PC-3 (cell line): ENCODE measurements around the gene IPO4. TPM values are rescaled to one million over a fixed set of nuclear protein-coding genes. Genes with fewer than 3 reads are reported as not detected.

Experiments used
- ATAC-seq: fragments of 200-7000 bp; cut with Tn5 transposase; 2 replicates; pipeline ENCODE4 v1.9.1; 2020; ENCODE audit warnings: mild to moderate bottlenecking, moderate library complexity
- Bru-seq: library from RNA; stranded (reverse); fragments of 400-500 nt; gene quantifications from one replicate; lab custom pipeline; 2021; lab: Mats Ljungman, UMichigan
- BruChase-seq, 2 experiments: library from RNA; stranded (reverse); fragments of 400-500 nt; gene quantifications; one replicate each; lab custom pipeline; 2021; lab: Mats Ljungman, UMichigan
- BruUV-seq: library from RNA; stranded (reverse); fragments of 400-500 nt; replicated peaks from 2 replicates; lab custom pipeline; 2021; lab: Mats Ljungman, UMichigan
- CTCF ChIA-PET: fragments of 300-600 bp; sonication (Branson Sonifier 250); formaldehyde crosslinking; loops from one replicate; lab custom pipeline; 2022; ENCODE audit warnings: antibody characterized with exemption; lab: Charles Lee
- POLR2A ChIA-PET: fragments of 300-600 bp; sonication (Branson Sonifier 250); formaldehyde crosslinking; loops from one replicate; lab custom pipeline; 2022; ENCODE audit warnings: antibody characterized with exemption; ENCODE audit not compliant: unreplicated experiment; lab: Charles Lee
- DNase-seq: peaks from one replicate; pipeline ENCODE4 v3.0.0-alpha.2; 2015
- H2AFZ ChIP-seq: fragments of 300-600 bp; sonication (generic); 2 replicates; pipeline ENCODE4 v1.6.0; 2016; ENCODE audit warnings: antibody characterized with exemption, low read length
- H3F3A ChIP-seq: fragments of 300-600 bp; sonication (generic); one replicate; pipeline ENCODE4 v1.6.0; 2017; ENCODE audit warnings: antibody characterized with exemption, low read length, control low read depth, mild to moderate bottlenecking; ENCODE audit not compliant: unreplicated experiment
- H3K27ac ChIP-seq: fragments of 300-600 bp; sonication (generic); 2 replicates; pipeline ENCODE4 v1.5.1; 2016; ENCODE audit warnings: mild to moderate bottlenecking, low read length
- H3K27me3 ChIP-seq: fragments of 300-600 bp; sonication (generic); 2 replicates; pipeline ENCODE4 v1.6.1; 2016; ENCODE audit warnings: low read length, mixed read lengths
- H3K36me3 ChIP-seq: fragments of 300-600 bp; sonication (generic); 2 replicates; pipeline ENCODE4 v1.6.1; 2016; ENCODE audit warnings: low read depth, mixed run types, low read length, mixed read lengths
- H3K4me1 ChIP-seq: fragments of 300-600 bp; sonication (generic); 2 replicates; pipeline ENCODE4 v1.5.1; 2016; ENCODE audit warnings: low read length; ENCODE audit not compliant: insufficient read depth
- H3K4me2 ChIP-seq: fragments of 300-600 bp; sonication (generic); 2 replicates; pipeline ENCODE4 v1.6.0; 2016; ENCODE audit warnings: low read length
- H3K4me3 ChIP-seq: fragments of 300-600 bp; sonication (generic); 2 replicates; pipeline ENCODE4 v1.5.1; 2016; ENCODE audit warnings: mild to moderate bottlenecking, low read length, mixed read lengths
- H3K79me2 ChIP-seq: fragments of 300-600 bp; sonication (generic); 2 replicates; pipeline ENCODE4 v1.6.1; 2017; ENCODE audit warnings: low read length, mixed read lengths
- H3K9ac ChIP-seq: fragments of 300-600 bp; sonication (generic); 2 replicates; pipeline ENCODE4 v1.6.0; 2016; ENCODE audit warnings: mild to moderate bottlenecking, low read length
- H3K9me2 ChIP-seq: fragments of 300-600 bp; sonication (generic); replicated peaks from 2 replicates; pipeline ENCODE4 v1.6.1; 2016; ENCODE audit warnings: mixed run types, low read length, mixed read lengths
- H3K9me3 ChIP-seq: fragments of 300-600 bp; sonication (generic); 2 replicates; pipeline ENCODE4 v1.6.1; 2016; ENCODE audit warnings: low read length, mixed read lengths
- H4K20me1 ChIP-seq: fragments of 300-600 bp; sonication (generic); 2 replicates; pipeline ENCODE4 v1.6.1; 2016; ENCODE audit warnings: low read length, mixed read lengths
- EZH2 ChIP-seq: fragments of 300-600 bp; sonication (generic); IDR thresholded peaks from one replicate; pipeline ENCODE4 v1.6.1; 2017; ENCODE audit warnings: antibody characterized with exemption, mild to moderate bottlenecking, low read length; ENCODE audit not compliant: unreplicated experiment
- EZH2phosphoT487 ChIP-seq: fragments of 300-600 bp; sonication (generic); IDR thresholded peaks from 2 replicates; pipeline ENCODE4 v1.6.1; 2018; ENCODE audit warnings: mild to moderate bottlenecking, antibody characterized with exemption, low read length, borderline replicate concordance
- intact Hi-C: fragments of 100-400 bp; cut with micrococcal nuclease; formaldehyde crosslinking; loops from 2 replicates; pipeline ENCODE4 v1.9.0; 2023
- long read RNA-seq: library from polyadenylated mRNA; unstranded; transcript quantifications from one replicate; pipeline ENCODE4 v2.0.0, GENCODE V29; 2021; ENCODE audit not compliant: unreplicated experiment
- total RNA-seq: library from RNA; depleted of rRNA; stranded (reverse); fragments of >200 nt; gene quantifications from 2 replicates; pipeline ENCODE4 v1.2.3, GENCODE V29; 2014; rRNA removed
- TF ChIP-seq, protein P1 (sequence below): fragments of 300-600 bp; sonication (generic); conservative IDR thresholded peaks from 2 replicates; pipeline ENCODE4 v1.5.1; 2017; ENCODE audit warnings: antibody characterized with exemption, low read depth, mild to moderate bottlenecking, low read length

Gene IPO4
- total RNA-seq (193 and 211 TPM in 2 replicates), Bru-seq, nascent RNA (percentile 75 among the genes with signal in this experiment), BruChase-seq, experiment 1, labeled RNA remaining after a 6-hour chase (percentile 87 among the genes with signal in this experiment), BruChase-seq, experiment 2, labeled RNA remaining after a 2-hour chase (percentile 76 among the genes with signal in this experiment)
- long read RNA-seq, transcript IPO4-201 (30 exons, 3,646 nt): major isoform, 31 of 56 reads
- long read RNA-seq, partial matches to known transcripts: 9 of 56 reads
- long read RNA-seq, other reads (novel, unspliced or antisense): 16 of 56 reads

- Histone ChIP-seq H2AFZ (peak within 1 kb of the TSS; percentile 54), H3K27ac (peak within 1 kb of the TSS; percentile 64), H3K4me3 (peak within 1 kb of the TSS; percentile 76), H3K9me3 (no peaks in the 10 kb centered on the region), H3K36me3 (peaks cover 24% of the 10 kb centered on the region; the same call in 1 of the 2 replicates), H3F3A (no peaks in the 10 kb centered on the region), H3K27me3 (no peaks in the 10 kb centered on the region), H3K9me2 (no peaks in the 10 kb centered on the region), H4K20me1 (no peaks in the 10 kb centered on the region), H3K4me2 (peak within 1 kb of the TSS; percentile 86), H3K79me2 (peaks cover 44% of the 10 kb centered on the region), H3K9ac (peak within 1 kb of the TSS; percentile 90), H3K4me1 (peaks cover 8% of the 10 kb centered on the region)
- intact Hi-C loops: no loop called here
- CTCF ChIA-PET: no interaction called here
- peak; percentile 90 for ATAC-seq
- POLR2A ChIA-PET: no interaction called here
- TF ChIP-seq EZH2 (no peak), EZH2phosphoT487 (no peak)
- TF ChIP-seq, protein P1, sequence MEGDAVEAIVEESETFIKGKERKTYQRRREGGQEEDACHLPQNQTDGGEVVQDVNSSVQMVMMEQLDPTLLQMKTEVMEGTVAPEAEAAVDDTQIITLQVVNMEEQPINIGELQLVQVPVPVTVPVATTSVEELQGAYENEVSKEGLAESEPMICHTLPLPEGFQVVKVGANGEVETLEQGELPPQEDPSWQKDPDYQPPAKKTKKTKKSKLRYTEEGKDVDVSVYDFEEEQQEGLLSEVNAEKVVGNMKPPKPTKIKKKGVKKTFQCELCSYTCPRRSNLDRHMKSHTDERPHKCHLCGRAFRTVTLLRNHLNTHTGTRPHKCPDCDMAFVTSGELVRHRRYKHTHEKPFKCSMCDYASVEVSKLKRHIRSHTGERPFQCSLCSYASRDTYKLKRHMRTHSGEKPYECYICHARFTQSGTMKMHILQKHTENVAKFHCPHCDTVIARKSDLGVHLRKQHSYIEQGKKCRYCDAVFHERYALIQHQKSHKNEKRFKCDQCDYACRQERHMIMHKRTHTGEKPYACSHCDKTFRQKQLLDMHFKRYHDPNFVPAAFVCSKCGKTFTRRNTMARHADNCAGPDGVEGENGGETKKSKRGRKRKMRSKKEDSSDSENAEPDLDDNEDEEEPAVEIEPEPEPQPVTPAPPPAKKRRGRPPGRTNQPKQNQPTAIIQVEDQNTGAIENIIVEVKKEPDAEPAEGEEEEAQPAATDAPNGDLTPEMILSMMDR: no peak
- peak; percentile 98 for DNase-seq
- BruUV-seq: TSS peak; percentile 69
Observed at GRCh38 chr14:24188251-24189058, at the start of gene IPO4. Gene IPO4, minus strand, starts transcription at chr14:24188816. Its CDS starts 29 bp downstream, at chr14:24188787.

DNA sequence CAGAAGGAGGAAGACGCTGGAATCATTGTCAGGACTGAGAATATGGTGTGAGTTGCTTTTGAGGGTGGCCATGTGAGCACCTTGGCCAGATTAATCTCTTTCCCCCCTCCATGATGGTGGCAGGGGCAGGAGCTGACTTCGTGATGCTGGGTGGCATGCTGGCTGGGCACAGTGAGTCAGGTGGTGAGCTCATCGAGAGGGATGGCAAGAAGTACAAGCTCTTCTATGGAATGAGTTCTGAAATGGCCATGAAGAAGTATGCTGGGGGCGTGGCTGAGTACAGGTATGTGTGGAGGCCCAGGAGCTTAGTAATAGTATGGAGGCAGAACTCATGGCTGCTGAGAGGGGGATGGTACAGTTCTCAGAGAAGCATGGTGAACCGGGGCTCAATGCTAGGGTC, 49.5 kb upstream of the IPO4 start:
- Histone ChIP-seq H3K9me3 (no peaks in the 10 kb centered on the region), H3K79me2 (peaks cover 48% of the 10 kb centered on the region), H3K27me3 (no peaks in the 10 kb centered on the region), H3K36me3 (peaks cover 45% of the 10 kb centered on the region), H3K4me2 (no peak overlapping the region), H4K20me1 (0 out of 2 replicates have a peak, but pooled peaks cover 3% of the 10 kb centered on the region), H3K4me3 (no peak overlapping the region), H3K27ac (no peak overlapping the region), H2AFZ (no peak overlapping the region), H3K9ac (no peak overlapping the region), H3K4me1 (peaks cover 53% of the 10 kb centered on the region), H3K9me2 (no peaks in the 10 kb centered on the region), H3F3A (no peaks in the 10 kb centered on the region)
- TF ChIP-seq EZH2phosphoT487 (no peak), EZH2 (no peak)
- TF ChIP-seq, protein P1: no peak
- BruUV-seq: no TSS peak
- DNase-seq: peak; percentile 48
- POLR2A ChIA-PET: no interaction called here
- ATAC-seq: no peak
- intact Hi-C loops: no loop called here
- CTCF ChIA-PET: no interaction called here
